GM20431 (cell line): ENCODE data around the gene HMGXB4.
"Not testable (repeated sequence)": the region's sequence is repeated elsewhere in the genome, so short reads cannot be mapped to it uniquely, and the experiment has no call there.

Experiments
- in situ Hi-C: fragments of 300-500 bp; cut with MseI, MboI; formaldehyde crosslinking; loops from one replicate; pipeline ENCODE4 v1.15.0; 2020; ENCODE audit warnings: low sequenced_read_pairs; ENCODE audit not compliant: unreplicated experiment

HMGXB4 gene

GRCh38 chr22:35257321-35258190, at the start of gene HMGXB4:
Gene HMGXB4 (plus strand): TSS chr22:35257493. CDS start chr22:35262391, 4,898 bp downstream.
- in situ Hi-C loops: no loop called here

- in situ Hi-C loops: no loop called here
Observed at GRCh38 chr22:35208003-35208402, 49.3 kb upstream of the HMGXB4 start.

- in situ Hi-C loops: no loop called here
Observed at GRCh38 chr22:35209203-35209602, 48.1 kb upstream of the HMGXB4 start.

- in situ Hi-C loops: no loop called here
Observed at GRCh38 chr22:35212009-35212408, 45.3 kb upstream of the HMGXB4 start.

DNA sequence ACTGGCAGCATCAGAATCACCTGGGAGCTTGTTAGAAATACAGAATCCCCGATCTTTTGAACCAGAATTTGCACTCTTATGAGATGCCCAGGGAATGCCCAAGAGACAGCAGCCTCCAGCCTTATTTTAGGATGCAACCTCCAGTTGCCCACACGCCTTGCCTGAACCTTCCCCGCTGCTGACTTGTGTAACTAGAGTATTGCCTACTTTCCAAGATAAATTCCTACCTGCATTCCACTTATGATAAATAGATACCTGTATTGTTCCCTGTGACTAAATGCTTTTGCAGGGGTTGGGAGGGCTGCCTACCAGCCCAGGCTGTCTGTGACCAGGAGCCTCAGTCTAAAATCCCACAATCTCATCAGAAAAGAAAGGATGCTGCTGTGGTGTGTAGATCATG, 44.3 kb upstream of the HMGXB4 start:
- in situ Hi-C loops: no loop called here

GRCh38 chr22:35214968-35215367, 42.3 kb upstream of the HMGXB4 start:
- in situ Hi-C loops: no loop called here

DNA sequence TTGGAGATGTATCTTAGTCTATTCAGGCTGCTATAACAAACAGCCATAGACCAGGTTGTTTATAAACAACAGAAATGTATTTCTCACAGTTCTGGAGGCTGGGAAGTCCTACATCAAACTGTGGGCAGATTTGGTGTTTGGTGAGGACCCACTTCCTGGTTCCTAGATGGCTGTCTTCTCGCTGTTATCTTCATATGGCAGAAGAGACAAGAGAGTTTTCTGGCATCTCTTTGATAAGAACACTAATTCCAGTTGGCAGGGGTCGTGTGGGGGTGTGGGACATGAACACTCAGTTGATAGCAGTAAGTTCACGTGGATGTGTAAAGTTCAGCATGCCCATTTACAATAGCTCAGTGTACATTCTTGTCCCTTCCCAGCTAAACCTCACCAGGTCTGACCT, 41.3 kb upstream of the HMGXB4 start:
- in situ Hi-C loops: no loop called here

GRCh38 chr22:35217527-35217926, 39.8 kb upstream of the HMGXB4 start:
- in situ Hi-C loops: no loop called here

GRCh38 chr22:35218079-35218478, 39.2 kb upstream of the HMGXB4 start:
- in situ Hi-C loops: no loop called here

DNA sequence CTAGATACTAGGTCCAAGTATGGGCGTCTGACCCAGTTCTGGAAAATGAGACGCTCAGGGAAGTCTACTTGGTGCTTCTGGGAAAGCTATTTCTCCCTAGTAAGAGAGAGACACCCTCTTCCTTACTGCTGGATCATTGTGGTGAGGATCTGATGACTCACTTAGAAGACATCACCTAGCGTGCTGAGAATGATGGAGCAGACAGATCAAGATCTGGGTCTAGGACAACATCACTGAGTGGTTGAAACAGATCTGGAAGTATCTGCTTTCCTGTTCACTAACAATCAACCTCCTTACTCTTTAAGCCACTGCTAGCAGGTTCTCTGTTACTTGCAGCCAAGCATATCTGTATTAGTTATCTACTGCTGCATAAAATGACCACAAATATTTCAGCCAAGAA, 38.3 kb upstream of the HMGXB4 start:
- in situ Hi-C loops: no loop called here

- in situ Hi-C loops: no loop called here
Observed at GRCh38 chr22:35220221-35220620, 37.1 kb upstream of the HMGXB4 start.

DNA sequence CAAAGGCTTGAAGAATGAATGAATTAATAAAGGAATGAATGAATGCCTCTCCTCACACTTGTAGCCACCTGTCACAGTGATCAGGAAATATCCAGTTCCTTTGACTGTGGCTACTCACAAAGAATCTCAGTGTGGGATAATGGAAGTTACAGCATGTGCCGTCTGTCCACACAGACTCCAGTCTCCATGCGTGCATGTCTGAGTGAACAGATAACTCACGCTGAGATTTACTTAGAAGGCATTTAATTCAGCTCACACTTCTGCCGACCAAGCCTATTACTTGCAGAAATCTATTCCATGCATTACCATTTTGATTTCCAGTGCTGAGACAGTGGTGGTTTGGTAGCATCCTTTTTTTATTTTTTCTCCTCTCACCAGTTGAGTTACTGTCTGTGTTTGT, 32.3 kb upstream of the HMGXB4 start:
- in situ Hi-C loops: no loop called here

- in situ Hi-C loops: no loop called here
Observed at GRCh38 chr22:35226958-35227647, 30.2 kb upstream of the HMGXB4 start.

- in situ Hi-C loops: no loop called here
Observed at GRCh38 chr22:35229865-35230264, 27.4 kb upstream of the HMGXB4 start.

GRCh38 chr22:35230417-35230816, 26.9 kb upstream of the HMGXB4 start:
- in situ Hi-C loops: no loop called here

DNA sequence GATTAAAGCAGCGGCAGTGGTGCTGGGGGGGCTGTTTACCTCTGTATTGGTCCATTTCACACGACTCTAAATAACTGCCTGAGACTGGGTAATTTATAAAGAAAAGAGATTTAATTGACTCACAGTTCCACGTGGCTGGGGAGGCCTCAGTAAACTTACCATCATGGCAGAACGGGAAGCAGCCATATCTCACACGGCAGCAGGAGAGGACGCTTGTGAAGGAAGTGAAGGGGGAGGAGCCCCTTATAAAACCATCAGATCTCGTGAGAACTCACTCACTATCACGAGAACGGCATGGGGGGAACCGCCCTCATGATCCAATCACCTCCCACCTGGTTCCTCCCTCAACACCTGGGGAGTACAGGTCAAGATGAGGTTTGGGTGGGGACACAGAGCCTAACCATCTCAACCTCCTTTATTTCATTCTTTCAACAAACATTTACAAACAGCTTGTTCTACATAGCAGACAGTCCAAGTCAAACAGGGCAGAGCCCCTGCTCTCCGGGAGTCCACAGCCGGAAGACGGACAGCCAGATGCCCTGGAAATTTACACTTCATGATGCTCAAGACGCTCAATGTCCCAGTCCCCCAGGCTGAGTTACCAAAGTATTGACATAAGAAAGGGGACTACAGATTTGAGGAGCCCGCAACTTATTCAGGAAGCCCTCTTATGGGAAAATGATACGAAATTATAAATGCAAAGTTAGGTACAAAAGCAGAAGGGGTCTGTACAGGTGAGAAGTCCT, 26.3 kb upstream of the HMGXB4 start:
- in situ Hi-C loops: no loop called here

DNA sequence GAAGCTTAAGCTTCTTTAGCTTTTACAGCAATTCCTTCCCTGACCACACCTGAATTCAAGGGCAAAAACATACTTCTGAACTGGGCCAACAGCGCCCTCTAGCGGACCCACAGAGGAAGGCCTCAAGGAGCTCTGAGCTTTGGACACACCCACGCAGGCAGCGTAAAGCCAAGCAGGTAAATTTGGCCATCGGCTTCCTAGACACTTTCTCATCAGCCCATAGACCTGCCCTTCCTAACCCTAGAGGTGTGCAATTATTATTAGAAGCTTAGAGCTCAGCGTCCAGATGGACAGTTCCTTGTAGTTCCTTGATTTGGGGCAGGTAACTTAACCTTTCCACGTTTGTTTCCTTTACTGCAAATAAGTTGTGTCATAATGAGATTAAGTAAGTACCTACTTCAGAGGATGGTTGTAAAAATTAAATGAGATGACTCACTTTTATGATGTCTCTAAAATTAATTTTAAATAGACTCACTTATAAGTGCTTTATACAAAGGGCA, 25.7 kb upstream of the HMGXB4 start:
- in situ Hi-C loops: no loop called here

GRCh38 chr22:35238749-35239148, 18.5 kb upstream of the HMGXB4 start:
- in situ Hi-C loops: not testable (repeated sequence)

DNA sequence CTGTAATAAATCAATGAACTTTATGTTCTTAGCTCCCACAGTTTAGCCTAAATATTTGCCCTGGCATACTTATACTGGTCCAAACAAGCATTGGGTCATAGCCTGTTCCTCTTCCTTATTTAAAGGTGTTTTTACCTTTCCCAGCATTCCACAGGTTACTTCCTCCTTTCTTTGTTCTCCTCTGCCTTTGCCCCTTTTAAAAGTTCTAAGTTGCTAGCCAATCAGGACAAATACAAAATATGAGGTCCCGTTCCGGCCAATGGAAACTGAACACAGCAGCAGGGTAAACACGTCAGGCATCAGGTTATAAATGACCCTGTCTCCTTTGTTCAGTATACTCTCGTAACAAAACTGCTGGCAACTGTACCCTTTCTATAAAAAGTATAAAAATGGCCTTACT, 12.8 kb upstream of the HMGXB4 start:
- in situ Hi-C loops: not testable (repeated sequence)

GRCh38 chr22:35250156-35250555, 7.1 kb upstream of the HMGXB4 start:
- in situ Hi-C loops: no loop called here

DNA sequence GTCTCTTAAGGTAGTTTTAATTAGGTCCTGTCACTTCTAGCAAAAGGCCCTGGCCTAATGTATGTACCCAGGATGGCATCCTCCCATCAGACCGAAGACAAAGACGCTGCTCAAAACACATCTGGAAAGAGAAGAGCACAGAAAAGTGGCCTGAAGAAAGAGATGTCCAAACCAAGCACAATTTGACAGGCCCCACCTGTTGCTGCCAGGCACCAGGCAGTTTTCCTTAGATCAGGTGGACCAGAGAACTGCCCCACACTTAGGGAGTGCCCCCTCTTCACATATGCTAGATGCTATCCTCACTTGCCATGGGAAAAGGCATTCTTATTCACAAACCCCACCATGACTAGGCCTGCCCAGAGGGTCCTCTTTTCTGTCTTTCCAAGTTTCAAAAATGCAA, 3.3 kb upstream of the HMGXB4 start:
- in situ Hi-C loops: no loop called here
